ENCODE data around the gene ELK4. TPM values are rescaled to one million over a fixed set of nuclear protein-coding genes. Genes with fewer than 3 reads are reported as not detected.

The ELK4 gene
- total and polyA plus RNA-seq, 7 donors = 2.4 to 21.0 (median 18.6) TPM

DNA sequence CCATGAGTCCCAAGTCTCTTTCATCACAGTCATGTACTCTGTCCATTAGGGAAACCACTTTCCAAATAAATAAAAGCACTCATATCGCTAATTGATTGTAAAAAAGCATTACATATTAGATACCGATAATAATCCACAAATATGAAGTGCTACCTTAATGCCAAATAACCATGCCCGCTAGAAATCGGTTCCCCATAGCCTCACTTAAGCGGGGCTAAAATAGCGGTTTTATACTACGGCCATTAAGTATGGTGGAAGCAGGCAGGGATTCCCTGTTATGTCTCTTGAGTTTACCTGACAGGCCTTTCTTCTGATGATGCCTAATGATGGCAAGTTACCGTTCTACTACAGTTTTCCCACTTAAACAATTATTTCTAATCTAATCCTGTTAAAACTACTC lies 3.9 kb downstream of the ELK4 start:
- no peak overlapping the region for H3K4me3 ChIP-seq
- 91 to 94% methylated on average over 8 of the region's 8 CpGs for WGBS, 2 donors
- TF ChIP-seq POLR2AphosphoS5 (IDR thresholded peaks at IDR 0.05) = no peak
- no peak for TF ChIP-seq EP300 (IDR thresholded peaks at IDR 0.05)
- DNase-seq = no peak
- H3K9me3 ChIP-seq = no peaks in the 10 kb centered on the region
- no peak overlapping the region for H3K27ac ChIP-seq
- H3K36me3 ChIP-seq = peaks cover 0 to 7% (median 0%) of the 10 kb centered on the region in 4 donors
- H3K4me1 ChIP-seq = peaks cover 0 to 35% (median 30%) of the 10 kb centered on the region in 4 donors
- no peaks in the 10 kb centered on the region for H3K27me3 ChIP-seq
- intact Hi-C loops (cut with DNase I) = no loop called here

DNA sequence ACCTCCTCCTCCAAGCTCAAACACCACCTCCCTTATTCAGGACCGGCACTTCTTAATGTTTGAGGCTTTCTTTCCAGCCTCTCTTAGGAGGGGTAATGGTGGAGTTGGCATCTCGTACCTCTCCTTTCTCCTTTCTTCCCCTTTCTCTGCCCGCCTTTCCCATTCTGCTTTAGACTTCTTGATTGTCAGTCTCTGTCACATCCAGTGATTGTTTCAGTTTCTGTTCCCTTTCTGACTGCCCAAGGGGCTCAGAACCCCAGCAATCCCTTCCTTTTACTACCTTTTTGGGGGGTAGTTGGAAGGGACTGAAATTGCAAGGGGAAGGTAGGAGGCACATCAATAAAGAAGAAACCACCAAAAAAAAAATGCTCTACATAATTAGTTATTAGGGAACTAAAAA lies 5.6 kb downstream of the ELK4 start:
- H3K36me3 ChIP-seq = peaks cover 0 to 24% (median 13%) of the 10 kb centered on the region in 4 donors
- peaks cover 0 to 28% (median 23%) of the 10 kb centered on the region in 4 donors for H3K4me1 ChIP-seq
- WGBS, 2 donors = 70 to 89% methylated on average over 3 of the region's 3 CpGs
- intact Hi-C loops (cut with DNase I) = no loop called here
- DNase-seq = no peak
- TF ChIP-seq POLR2AphosphoS5 (IDR thresholded peaks at IDR 0.05) = no peak
- TF ChIP-seq, protein P1, sequence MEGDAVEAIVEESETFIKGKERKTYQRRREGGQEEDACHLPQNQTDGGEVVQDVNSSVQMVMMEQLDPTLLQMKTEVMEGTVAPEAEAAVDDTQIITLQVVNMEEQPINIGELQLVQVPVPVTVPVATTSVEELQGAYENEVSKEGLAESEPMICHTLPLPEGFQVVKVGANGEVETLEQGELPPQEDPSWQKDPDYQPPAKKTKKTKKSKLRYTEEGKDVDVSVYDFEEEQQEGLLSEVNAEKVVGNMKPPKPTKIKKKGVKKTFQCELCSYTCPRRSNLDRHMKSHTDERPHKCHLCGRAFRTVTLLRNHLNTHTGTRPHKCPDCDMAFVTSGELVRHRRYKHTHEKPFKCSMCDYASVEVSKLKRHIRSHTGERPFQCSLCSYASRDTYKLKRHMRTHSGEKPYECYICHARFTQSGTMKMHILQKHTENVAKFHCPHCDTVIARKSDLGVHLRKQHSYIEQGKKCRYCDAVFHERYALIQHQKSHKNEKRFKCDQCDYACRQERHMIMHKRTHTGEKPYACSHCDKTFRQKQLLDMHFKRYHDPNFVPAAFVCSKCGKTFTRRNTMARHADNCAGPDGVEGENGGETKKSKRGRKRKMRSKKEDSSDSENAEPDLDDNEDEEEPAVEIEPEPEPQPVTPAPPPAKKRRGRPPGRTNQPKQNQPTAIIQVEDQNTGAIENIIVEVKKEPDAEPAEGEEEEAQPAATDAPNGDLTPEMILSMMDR (IDR thresholded peaks at IDR 0.05) = no peak
- no peak for TF ChIP-seq POLR2A (IDR thresholded peaks at IDR 0.05)
- no peak for TF ChIP-seq EP300 (IDR thresholded peaks at IDR 0.05)
- H3K9me3 ChIP-seq = no peaks in the 10 kb centered on the region
- no peak overlapping the region for H3K27ac ChIP-seq
- no peak overlapping the region for H3K4me3 ChIP-seq
- H3K27me3 ChIP-seq = no peaks in the 10 kb centered on the region

DNA sequence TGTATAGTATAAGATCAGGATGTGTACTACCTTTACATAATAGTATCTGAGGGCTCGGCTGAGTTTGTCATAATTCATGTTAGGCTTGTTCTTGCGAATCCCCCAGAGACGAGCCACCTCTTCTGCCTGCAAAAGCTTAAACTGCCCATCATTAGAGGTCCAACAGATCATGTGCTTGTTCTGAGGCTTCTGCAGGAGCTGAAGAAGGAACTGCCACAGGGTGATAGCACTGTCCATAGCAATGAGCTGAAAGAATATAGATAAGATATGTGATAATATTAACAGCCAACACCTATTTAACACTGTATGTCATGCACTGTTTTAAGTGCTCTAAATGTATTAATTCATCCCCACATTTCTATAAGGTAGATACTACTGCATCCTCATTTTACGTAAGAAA lies 8.2 kb downstream of the ELK4 start:
- peaks cover 0 to 11% (median 5%) of the 10 kb centered on the region in 4 donors for H3K4me1 ChIP-seq
- H3K9me3 ChIP-seq = no peaks in the 10 kb centered on the region
- WGBS, 2 donors = 91 to 92% methylated on average over 4 of the region's 4 CpGs
- DNase-seq = no peak
- intact Hi-C loops (cut with DNase I) = no loop called here
- TF ChIP-seq, protein P1 (IDR thresholded peaks at IDR 0.05) = no peak
- no peak for TF ChIP-seq POLR2AphosphoS5 (IDR thresholded peaks at IDR 0.05)
- TF ChIP-seq EP300 (IDR thresholded peaks at IDR 0.05) = no peak
- TF ChIP-seq POLR2A (IDR thresholded peaks at IDR 0.05) = no peak
- H3K36me3 ChIP-seq = peaks cover 0 to 50% (median 17%) of the 10 kb centered on the region in 4 donors
- H3K27me3 ChIP-seq = no peaks in the 10 kb centered on the region
- H3K27ac ChIP-seq = no peak overlapping the region
- no peak overlapping the region for H3K4me3 ChIP-seq

DNA sequence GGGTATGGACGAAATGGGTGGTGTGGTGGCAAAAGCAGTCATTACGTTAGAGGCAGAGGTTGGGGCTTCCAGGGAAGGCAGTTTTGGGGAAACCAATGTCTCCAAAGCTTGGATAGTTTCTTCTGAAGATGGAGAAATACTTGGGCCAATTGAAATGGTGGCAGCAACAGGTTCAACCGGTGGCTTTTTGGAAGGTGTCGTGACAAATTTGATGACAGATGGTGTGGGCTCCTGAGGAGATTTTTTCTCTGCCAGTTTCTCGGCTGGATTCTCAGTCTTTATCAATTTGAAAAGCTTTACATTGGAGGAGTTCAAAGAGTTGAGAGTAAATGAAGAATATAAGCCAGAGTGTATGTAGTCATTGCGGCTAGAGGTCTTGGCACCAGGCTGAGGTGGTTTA lies 11.5 kb downstream of the ELK4 start:
- DNase-seq = no peak
- Histone ChIP-seq H3K4me1 (peaks cover 0 to 11% (median 0%) of the 10 kb centered on the region in 4 donors), H3K36me3 (peaks cover 0 to 83% (median 28%) of the 10 kb centered on the region in 4 donors), H3K27me3 (no peaks in the 10 kb centered on the region), H3K4me3 (no peak overlapping the region), H3K9me3 (no peaks in the 10 kb centered on the region), H3K27ac (no peak overlapping the region)
- no peak for TF ChIP-seq POLR2A (IDR thresholded peaks at IDR 0.05)
- TF ChIP-seq, protein P1 (IDR thresholded peaks at IDR 0.05) = no peak
- TF ChIP-seq POLR2AphosphoS5 (IDR thresholded peaks at IDR 0.05) = no peak
- TF ChIP-seq EP300 (IDR thresholded peaks at IDR 0.05) = no peak
- WGBS, 2 donors = 96 to 97% methylated on average over 6 of the region's 6 CpGs
- intact Hi-C loops (cut with DNase I) = no loop called here

DNA sequence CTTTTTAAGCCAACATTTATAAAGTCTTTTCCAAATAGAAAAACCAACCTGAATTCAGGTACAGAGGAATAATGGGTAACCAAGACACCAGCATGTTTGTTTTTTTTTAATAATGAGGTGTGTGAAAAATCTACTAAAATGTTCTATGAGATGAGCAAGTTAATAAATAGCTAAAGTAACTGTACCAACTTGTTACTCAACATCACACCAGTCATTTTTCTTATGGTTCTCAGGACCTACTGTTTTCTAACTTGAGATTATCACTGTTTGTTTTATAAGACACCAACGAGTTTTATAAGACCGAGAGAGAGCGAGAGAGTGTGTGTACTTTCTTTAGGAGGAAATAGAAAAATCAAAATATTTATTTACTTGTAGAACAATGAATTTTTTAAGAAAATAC lies 12.4 kb downstream of the ELK4 start:
- no peak for DNase-seq
- Histone ChIP-seq H3K4me1 (peaks cover 0 to 8% (median 0%) of the 10 kb centered on the region in 4 donors), H3K9me3 (no peaks in the 10 kb centered on the region), H3K36me3 (peaks cover 6 to 92% (median 28%) of the 10 kb centered on the region in 4 donors), H3K4me3 (no peak overlapping the region), H3K27me3 (no peaks in the 10 kb centered on the region), H3K27ac (no peak overlapping the region)
- 29 to 66% methylated on average over 3 of the region's 3 CpGs for WGBS, 2 donors
- TF ChIP-seq, protein P1 (IDR thresholded peaks at IDR 0.05) = no peak
- TF ChIP-seq POLR2AphosphoS5 (IDR thresholded peaks at IDR 0.05) (no peak), EP300 (IDR thresholded peaks at IDR 0.05) (no peak), POLR2A (IDR thresholded peaks at IDR 0.05) (no peak)
- intact Hi-C loops (cut with DNase I) = no loop called here

Data from sigmoid colon (tissue), 7 donors.